ENCODE measurements around the gene GOLGA6C. TPM values are rescaled to one million over a fixed set of nuclear protein-coding genes. Genes with fewer than 3 reads are reported as not detected.

GOLGA6C gene
- total RNA-seq, 1 experiment from 2014 or later, result not detected

DNA sequence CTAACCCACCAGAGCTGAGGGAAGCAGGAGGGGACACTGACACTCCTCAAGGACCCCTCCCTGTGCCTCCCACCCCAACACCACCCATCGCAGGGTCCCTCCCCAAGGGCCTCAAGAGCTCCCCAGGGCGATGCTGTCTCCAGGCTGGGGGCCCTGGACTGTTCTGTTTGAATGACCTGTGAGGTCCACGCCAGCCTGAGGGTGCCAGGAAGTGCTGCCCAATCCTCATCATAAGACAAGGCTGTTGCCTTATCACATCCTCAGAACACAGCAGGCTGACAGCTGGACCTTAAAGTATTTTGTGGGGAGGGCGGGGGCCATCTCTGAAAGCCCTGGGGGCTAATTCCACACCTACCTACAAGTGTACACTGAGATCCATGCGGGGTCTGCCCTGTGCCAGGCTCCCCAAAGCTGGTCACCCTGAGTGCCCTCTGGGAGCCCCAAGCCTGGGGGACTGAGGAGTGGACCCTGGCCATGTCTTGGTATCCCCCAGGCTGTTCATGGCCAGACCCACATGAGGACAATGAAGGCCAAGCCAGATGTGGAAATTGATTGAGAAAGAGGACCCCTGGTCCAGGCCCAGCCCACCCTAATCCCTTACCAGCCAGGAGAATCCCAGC lies 23.8 kb upstream of the GOLGA6C start:
- H4K91ac ChIP-seq (ENCODE audit: insufficient read length, low read depth, low read length), result no peak overlapping the region
- H3K23ac ChIP-seq (ENCODE audit: insufficient read length, low read depth, low read length), result no peak overlapping the region
- no peak overlapping the region for H4K5ac ChIP-seq (ENCODE audit: insufficient read length, low read depth, low read length)
- H2AK5ac ChIP-seq (ENCODE audit: insufficient read length, low read length), result no peak overlapping the region
- H3K79me2 ChIP-seq (ENCODE audit: insufficient read depth, low read length), result no peaks in the 10 kb centered on the region
- no peak overlapping the region for H2BK20ac ChIP-seq (ENCODE audit: low read depth, low read length, poor library complexity, severe bottlenecking)
- no peak for DNase-seq
- H3K4me3 Mint-ChIP-seq, result no peak overlapping the region
- H3K9ac ChIP-seq (ENCODE audit: extremely low read depth, insufficient read length, low read length), result no peak overlapping the region
- peaks cover 0 to 2% (median 0%) of the 10 kb centered on the region in 3 experiments; a peak in 2 of 7 replicates for H3K36me3 Mint-ChIP-seq (ENCODE audit: insufficient read depth in 1 of 3, low read depth in 3 of 3)
- no CpG with 5 or more reads among the region's 5 CpGs for WGBS (ENCODE audit: extremely low coverage, insufficient read length, low lambda C conversion rate)
- H3K23me2 ChIP-seq (ENCODE audit: insufficient read length, low read depth, low read length, poor library complexity, severe bottlenecking), result no peaks in the 10 kb centered on the region
- no peak overlapping the region for H4K8ac ChIP-seq (replicated peaks; ENCODE audit: insufficient read length, low read depth, low read length)
- H2BK120ac ChIP-seq (ENCODE audit: low read depth, low read length, poor library complexity, severe bottlenecking), result no peak overlapping the region
- H3K27me3 Mint-ChIP-seq (ENCODE audit: low read depth), result peaks cover 31% of the 10 kb centered on the region
- H2BK5ac ChIP-seq (ENCODE audit: insufficient read length, low read length), result no peak overlapping the region
- H3K9me3 Mint-ChIP-seq, result no peaks in the 10 kb centered on the region
- TF ChIP-seq, protein P1, sequence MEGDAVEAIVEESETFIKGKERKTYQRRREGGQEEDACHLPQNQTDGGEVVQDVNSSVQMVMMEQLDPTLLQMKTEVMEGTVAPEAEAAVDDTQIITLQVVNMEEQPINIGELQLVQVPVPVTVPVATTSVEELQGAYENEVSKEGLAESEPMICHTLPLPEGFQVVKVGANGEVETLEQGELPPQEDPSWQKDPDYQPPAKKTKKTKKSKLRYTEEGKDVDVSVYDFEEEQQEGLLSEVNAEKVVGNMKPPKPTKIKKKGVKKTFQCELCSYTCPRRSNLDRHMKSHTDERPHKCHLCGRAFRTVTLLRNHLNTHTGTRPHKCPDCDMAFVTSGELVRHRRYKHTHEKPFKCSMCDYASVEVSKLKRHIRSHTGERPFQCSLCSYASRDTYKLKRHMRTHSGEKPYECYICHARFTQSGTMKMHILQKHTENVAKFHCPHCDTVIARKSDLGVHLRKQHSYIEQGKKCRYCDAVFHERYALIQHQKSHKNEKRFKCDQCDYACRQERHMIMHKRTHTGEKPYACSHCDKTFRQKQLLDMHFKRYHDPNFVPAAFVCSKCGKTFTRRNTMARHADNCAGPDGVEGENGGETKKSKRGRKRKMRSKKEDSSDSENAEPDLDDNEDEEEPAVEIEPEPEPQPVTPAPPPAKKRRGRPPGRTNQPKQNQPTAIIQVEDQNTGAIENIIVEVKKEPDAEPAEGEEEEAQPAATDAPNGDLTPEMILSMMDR (conservative IDR thresholded peaks at IDR 0.05), result no peak
- no peaks in the 10 kb centered on the region for H4K20me1 ChIP-seq (ENCODE audit: control insufficient read depth, insufficient read depth, insufficient read length)
- no peak overlapping the region; the same call in 1 of the 2 replicates for H3K14ac ChIP-seq (ENCODE audit: insufficient read depth, low read length)
- H3K56ac ChIP-seq (ENCODE audit: insufficient read length, low read depth, low read length), result no peak overlapping the region
- no peaks in the 10 kb centered on the region for H3K9me3 ChIP-seq (ENCODE audit: control insufficient read depth, low read depth, low read length)
- H3K4me1 ChIP-seq (ENCODE audit: insufficient read depth, low read length), result no peaks in the 10 kb centered on the region; the same call in 1 of the 2 replicates
- no peak overlapping the region for H3K27ac ChIP-seq (ENCODE audit: insufficient read length, low read depth, low read length)
- no peak overlapping the region for H3K27ac Mint-ChIP-seq
- H3K4me2 ChIP-seq (ENCODE audit: insufficient read depth, insufficient read length, low read length), result no peak overlapping the region
- no peaks in the 10 kb centered on the region for H3K27me3 ChIP-seq (ENCODE audit: insufficient read depth, low read length)
- no peak overlapping the region for H3K18ac ChIP-seq (ENCODE audit: insufficient read length, low read depth, low read length)
- H3K4me1 Mint-ChIP-seq, result peaks cover 9 to 22% of the 10 kb centered on the region in 2 experiments
- no peaks in the 10 kb centered on the region for H3K79me1 ChIP-seq (ENCODE audit: insufficient read depth, low read depth, low read length, poor library complexity, severe bottlenecking)
- H3K4ac ChIP-seq (ENCODE audit: low read depth, low read length), result no peak overlapping the region
- no peak overlapping the region for H2BK12ac ChIP-seq (ENCODE audit: insufficient read length, low read depth, low read length)
- no peak overlapping the region for H2AFZ ChIP-seq (ENCODE audit: low read length)
- H3T11ph ChIP-seq (ENCODE audit: low read length), result no peak overlapping the region
- no peak overlapping the region for H2BK15ac ChIP-seq (ENCODE audit: low read depth, low read length)

Data from H9 (cell line).